SK-N-SH (cell line): ENCODE data around the gene NSL1. TPM values are rescaled to one million over a fixed set of nuclear protein-coding genes. Genes with fewer than 3 reads are reported as not detected.

Experiments used
- CTCF ChIA-PET: fragments of 300-600, 350-600 bp; formaldehyde crosslinking; extraction: SDS; loops from one replicate; lab custom pipeline; 2021; lab: Yijun Ruan, JAX
- POLR2A ChIA-PET: fragments of 350-600 bp; sonication (Branson Sonifier 250); formaldehyde crosslinking; extraction: SDS; loops from one replicate; lab custom pipeline; 2020; ENCODE audit warnings: antibody characterized with exemption, inconsistent platforms; lab: Yijun Ruan, JAX
- DNase-seq: peaks from one replicate; pipeline ENCODE4 v3.0.0; 2012
- H2AFZ ChIP-seq: fragments of 200-600 bp; sonication (generic); 2 replicates; pipeline ENCODE4 v1.8.1; 2016; ENCODE audit warnings: antibody characterized with exemption, mild to moderate bottlenecking, low read depth
- H3F3A ChIP-seq: fragments of 200-600 bp; sonication (generic); replicated peaks from 2 replicates; pipeline ENCODE3; 2016; ENCODE audit warnings: antibody characterized with exemption, mild to moderate bottlenecking; ENCODE audit not compliant: insufficient read depth
- H3K27ac ChIP-seq, 2 experiments: fragments of 200-500 bp in 1 of 2; fragments of 200-600 bp in 1 of 2; sonication (Bioruptor generic) in 1 of 2; sonication (generic), shearing (Covaris generic) in 1 of 2; 2 replicates each; pipeline versions ENCODE4 v1.5.1 to v1.6.1; 2014 to 2016; ENCODE audit warnings: low read depth in 2 of 2, inconsistent platforms in 1 of 2, low read length in 1 of 2, mild to moderate bottlenecking in 1 of 2, mixed read lengths in 1 of 2
- H3K27me3 ChIP-seq: fragments of 200-600 bp; sonication (generic), shearing (Covaris generic); 2 replicates; pipeline ENCODE4 v1.6.1; 2016; ENCODE audit warnings: mixed run types; ENCODE audit not compliant: insufficient read depth
- H3K36me3 ChIP-seq, 2 experiments: fragments of 200-500 bp in 1 of 2; fragments of 200-600 bp in 1 of 2; sonication (Bioruptor generic) in 1 of 2; sonication (generic) in 1 of 2; replicated peaks in 1 of 2; 2 replicates each; pipeline versions ENCODE3 to v1.5.1; 2014 to 2016; ENCODE audit warnings: low read length in 1 of 2, mild to moderate bottlenecking in 1 of 2; ENCODE audit not compliant: insufficient read depth in 2 of 2, control insufficient read depth in 1 of 2
- H3K4me1 ChIP-seq, 2 experiments: fragments of 200-500 bp in 1 of 2; fragments of 200-600 bp in 1 of 2; sonication (Bioruptor generic) in 1 of 2; sonication (generic), shearing (Covaris generic) in 1 of 2; 2 replicates each; pipeline versions ENCODE4 v1.5.1 to v1.6.1; 2014 to 2016; ENCODE audit warnings: low read depth in 1 of 2, low read length in 1 of 2, mixed run types in 1 of 2; ENCODE audit not compliant: insufficient read depth in 2 of 2, control insufficient read depth in 1 of 2
- H3K4me2 ChIP-seq: fragments of 200-600 bp; sonication (generic), shearing (Covaris generic); 2 replicates; pipeline ENCODE4 v1.6.1; 2017; ENCODE audit warnings: mixed run types
- H3K4me3 ChIP-seq, 2 experiments: fragments of 200-500 bp in 1 of 2; fragments of 200-600 bp in 1 of 2; sonication (Bioruptor generic) in 1 of 2; sonication (generic), shearing (Covaris generic) in 1 of 2; 2 replicates each; pipeline versions ENCODE4 v1.5.1 to v1.8.1; 2014 to 2016; ENCODE audit warnings: low read depth in 2 of 2, inconsistent platforms in 1 of 2, low read length in 1 of 2, mild to moderate bottlenecking in 1 of 2, mixed read lengths in 1 of 2, moderate library complexity in 1 of 2
- H3K79me2 ChIP-seq: fragments of 200-600 bp; sonication (generic); 2 replicates; pipeline ENCODE4 v1.8.1; 2017; ENCODE audit warnings: mild to moderate bottlenecking; ENCODE audit not compliant: insufficient read depth
- H3K9ac ChIP-seq: fragments of 200-600 bp; sonication (generic); 2 replicates; pipeline ENCODE4 v1.6.1; 2017; ENCODE audit warnings: mixed run types
- H3K9me2 ChIP-seq: fragments of 200-600 bp; sonication (generic); 2 replicates; pipeline ENCODE4 v1.6.1; 2017; ENCODE audit warnings: mixed run types
- H3K9me3 ChIP-seq: fragments of 200-600 bp; sonication (generic); 2 replicates; pipeline ENCODE4 v1.6.1; 2017; ENCODE audit warnings: mixed run types, mild to moderate bottlenecking, moderate library complexity
- H4K20me1 ChIP-seq: fragments of 200-600 bp; sonication (generic); 2 replicates; pipeline ENCODE4 v1.6.1; 2017; ENCODE audit warnings: mild to moderate bottlenecking, mixed run types; ENCODE audit not compliant: insufficient read depth
- CHD2 ChIP-seq: fragments of 150-350 bp; IDR thresholded peaks from 2 replicates; pipeline ENCODE4 v1.6.1; 2018; ENCODE audit warnings: low read length; ENCODE audit not compliant: partially characterized antibody
- ELF1 ChIP-seq: IDR thresholded peaks from 2 replicates; pipeline ENCODE4 v1.4.0; 2012
- EP300 ChIP-seq, 2 experiments: IDR thresholded peaks; 2 replicates each; pipeline versions ENCODE4 v1.4.0 to v1.6.1; 2012; ENCODE audit warnings: borderline replicate concordance in 1 of 2, low read depth in 1 of 2, low read length in 1 of 2
- EZH2phosphoT487 ChIP-seq: fragments of 200-600 bp; sonication (generic); IDR thresholded peaks from 2 replicates; pipeline ENCODE4 v1.6.1; 2017; ENCODE audit warnings: low read depth, mixed run types, mild to moderate bottlenecking, antibody characterized with exemption, moderate library complexity, borderline replicate concordance
- GABPA ChIP-seq: IDR thresholded peaks from 2 replicates; pipeline ENCODE4 v1.4.0; 2012; ENCODE audit warnings: low read depth, mild to moderate bottlenecking
- GATA2 ChIP-seq: sonication (generic); formaldehyde crosslinking; IDR thresholded peaks from 2 replicates; pipeline ENCODE4 v1.5.0; 2020; ENCODE audit warnings: mild to moderate bottlenecking, missing genetic modification reagents
- MXI1 ChIP-seq: IDR thresholded peaks from 2 replicates; pipeline ENCODE4 v1.6.1; 2012; ENCODE audit warnings: mild to moderate bottlenecking, low read depth, low read length, improper control_type of control experiment
- RAD21 ChIP-seq: IDR thresholded peaks from 2 replicates; pipeline ENCODE4 v1.6.1; 2012; ENCODE audit warnings: mild to moderate bottlenecking, low read length
- RCOR1 ChIP-seq: fragments of 150-350 bp; IDR thresholded peaks from 2 replicates; pipeline ENCODE4 v1.6.1; 2017; ENCODE audit warnings: antibody characterized with exemption, low read length
- RFX5 ChIP-seq: IDR thresholded peaks from 2 replicates; pipeline ENCODE4 v1.6.1; 2012; ENCODE audit warnings: mild to moderate bottlenecking, improper control_type of control experiment, low read length
- RXRA ChIP-seq: IDR thresholded peaks from 2 replicates; pipeline ENCODE4 v1.4.0; 2012; ENCODE audit warnings: low read depth, mild to moderate bottlenecking, borderline replicate concordance
- SIN3A ChIP-seq: IDR thresholded peaks from 2 replicates; pipeline ENCODE4 v1.6.1; 2012; ENCODE audit warnings: low read depth, mild to moderate bottlenecking, low read length, moderate library complexity, borderline replicate concordance
- SMC3 ChIP-seq: IDR thresholded peaks from 2 replicates; pipeline ENCODE4 v1.6.1; 2012; ENCODE audit warnings: low read depth, low read length, improper control_type of control experiment
- TCF12 ChIP-seq: IDR thresholded peaks from 2 replicates; pipeline ENCODE4 v1.4.0; 2012
- YY1 ChIP-seq: IDR thresholded peaks from 2 replicates; pipeline ENCODE4 v1.4.0; 2012; ENCODE audit warnings: low read depth, mild to moderate bottlenecking
- WGBS: methylation state at CpG from one replicate; pipeline ENCODE4 v1.1.6; 2017; ENCODE audit warnings: low lambda C conversion rate; 5-methylcytosine and 5-hydroxymethylcytosine counted together
- polyA plus RNA-seq, 3 experiments: library from polyadenylated mRNA; depleted of rRNA; stranded (reverse); fragments of >200 nt; gene quantifications; 2 replicates each; pipeline ENCODE4 v1.2.3, GENCODE V29; 2012
- TF ChIP-seq, protein P1 (sequence below): fragments of 200-600 bp; sonication (generic); IDR thresholded peaks from 2 replicates; pipeline ENCODE4 v1.6.1; 2017; ENCODE audit warnings: antibody characterized with exemption, mild to moderate bottlenecking, moderate library complexity
- TF ChIP-seq, protein P2 (sequence below): IDR thresholded peaks from 2 replicates; pipeline ENCODE4; 2012

Gene NSL1
- polyA plus RNA-seq, 1 of the 3 experiments (the other 2 are of a cell fraction): 22.5 TPM

DNA sequence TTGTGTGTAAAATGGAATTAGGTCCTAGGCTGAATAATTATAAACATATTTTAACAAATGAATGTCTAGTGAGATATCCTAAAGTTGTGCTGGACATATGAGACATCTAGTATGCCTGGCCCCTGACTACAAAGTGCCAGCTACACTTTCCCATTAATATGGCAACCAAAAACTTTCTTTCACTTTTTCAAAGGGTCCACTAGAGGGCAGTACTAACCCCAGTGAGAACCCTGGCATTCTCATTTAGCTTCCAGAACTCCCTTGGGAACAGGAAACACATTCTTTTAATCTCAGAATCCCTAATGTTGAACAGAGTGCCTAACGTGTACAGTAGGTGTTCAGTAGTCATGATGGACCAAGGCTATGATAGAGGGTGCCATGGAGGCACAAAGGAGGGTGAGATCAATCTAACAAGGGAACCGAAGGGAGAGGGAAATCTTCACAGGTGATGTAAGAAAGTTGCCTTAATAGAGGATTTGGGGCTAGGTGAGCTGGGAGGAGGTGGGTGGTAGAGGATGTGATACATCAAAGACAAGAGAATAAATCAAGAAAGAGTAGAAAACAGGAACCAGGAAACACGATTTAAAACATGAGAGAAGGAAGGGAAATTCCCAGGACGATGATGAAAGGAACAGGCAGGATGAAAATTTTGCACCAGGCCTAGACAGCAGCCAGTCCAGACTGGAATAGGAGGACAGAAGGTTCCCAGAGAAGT is 41.6 kb downstream of the NSL1 start:
- Histone ChIP-seq H2AFZ (no peak overlapping the region), H3K27ac (no peak overlapping the region), H3K79me2 (peaks cover 10% of the 10 kb centered on the region; the same call in 1 of the 2 replicates), H3K9me2 (no peaks in the 10 kb centered on the region), H3K36me3 (no peaks in the 10 kb centered on the region), H3K4me1 (peaks cover 11 to 13% of the 10 kb centered on the region in 2 experiments; a peak in 3 of 4 replicates), H3K27me3 (no peaks in the 10 kb centered on the region), H3K4me2 (no peak overlapping the region), H3K9ac (no peak overlapping the region), H3F3A (peaks cover 8% of the 10 kb centered on the region), H4K20me1 (no peaks in the 10 kb centered on the region), H3K9me3 (no peaks in the 10 kb centered on the region), H3K4me3 (peak overlapping the region in 1 of 2 experiments; percentile 9; a peak in 1 of 4 replicates)
- CTCF ChIA-PET: interaction anchor here (0.6 to 4.0 kb wide), 44 partner anchors 9 to 787 kb away, joined by 3 to 31 read pairs (median 4); partner anchors contain the start of genes NSL1 and TATDN3
- TF ChIP-seq YY1 (peak; percentile 47; the same call in 1 of the 2 replicates), RCOR1 (peak; percentile 35; the same call in 1 of the 2 replicates), RAD21 (peak; percentile 66), SMC3 (peak; percentile 53), TCF12 (no peak), CHD2 (no peak), RXRA (no peak), RFX5 (no peak)
- TF ChIP-seq, protein P1, sequence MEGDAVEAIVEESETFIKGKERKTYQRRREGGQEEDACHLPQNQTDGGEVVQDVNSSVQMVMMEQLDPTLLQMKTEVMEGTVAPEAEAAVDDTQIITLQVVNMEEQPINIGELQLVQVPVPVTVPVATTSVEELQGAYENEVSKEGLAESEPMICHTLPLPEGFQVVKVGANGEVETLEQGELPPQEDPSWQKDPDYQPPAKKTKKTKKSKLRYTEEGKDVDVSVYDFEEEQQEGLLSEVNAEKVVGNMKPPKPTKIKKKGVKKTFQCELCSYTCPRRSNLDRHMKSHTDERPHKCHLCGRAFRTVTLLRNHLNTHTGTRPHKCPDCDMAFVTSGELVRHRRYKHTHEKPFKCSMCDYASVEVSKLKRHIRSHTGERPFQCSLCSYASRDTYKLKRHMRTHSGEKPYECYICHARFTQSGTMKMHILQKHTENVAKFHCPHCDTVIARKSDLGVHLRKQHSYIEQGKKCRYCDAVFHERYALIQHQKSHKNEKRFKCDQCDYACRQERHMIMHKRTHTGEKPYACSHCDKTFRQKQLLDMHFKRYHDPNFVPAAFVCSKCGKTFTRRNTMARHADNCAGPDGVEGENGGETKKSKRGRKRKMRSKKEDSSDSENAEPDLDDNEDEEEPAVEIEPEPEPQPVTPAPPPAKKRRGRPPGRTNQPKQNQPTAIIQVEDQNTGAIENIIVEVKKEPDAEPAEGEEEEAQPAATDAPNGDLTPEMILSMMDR: peak; percentile 86
- POLR2A ChIA-PET: interaction anchor here (1.1 kb wide), 1 partner anchor 142 kb away, joined by 3 read pairs; the partner anchor contains the start of gene ATF3
- DNase-seq: peak; percentile 65
- WGBS: 62% methylated on average over 4 of the region's 4 CpGs

GRCh38 chr1:212746546-212746945 is 45.0 kb downstream of the NSL1 start:
- no peak overlapping the region for H3K4me2 ChIP-seq
- POLR2A ChIA-PET: no interaction called here

More at GRCh38 chr1:212746546-212746945, 45.0 kb downstream of the NSL1 start:
- H3K27ac ChIP-seq: no peak overlapping the region
- TF ChIP-seq TCF12 (no peak), SIN3A (no peak), YY1 (no peak), EP300 (IDR thresholded peaks at IDR 0.05; ENCODE audit: borderline replicate concordance in 1 of 2, low read depth in 1 of 2, low read length in 1 of 2) (no peak), RXRA (no peak), MXI1 (no peak), RCOR1 (no peak), EZH2phosphoT487 (no peak), GATA2 (CRISPR knock-in tag) (no peak), ELF1 (no peak), GABPA (no peak), CHD2 (no peak)
- TF ChIP-seq, protein P2, sequence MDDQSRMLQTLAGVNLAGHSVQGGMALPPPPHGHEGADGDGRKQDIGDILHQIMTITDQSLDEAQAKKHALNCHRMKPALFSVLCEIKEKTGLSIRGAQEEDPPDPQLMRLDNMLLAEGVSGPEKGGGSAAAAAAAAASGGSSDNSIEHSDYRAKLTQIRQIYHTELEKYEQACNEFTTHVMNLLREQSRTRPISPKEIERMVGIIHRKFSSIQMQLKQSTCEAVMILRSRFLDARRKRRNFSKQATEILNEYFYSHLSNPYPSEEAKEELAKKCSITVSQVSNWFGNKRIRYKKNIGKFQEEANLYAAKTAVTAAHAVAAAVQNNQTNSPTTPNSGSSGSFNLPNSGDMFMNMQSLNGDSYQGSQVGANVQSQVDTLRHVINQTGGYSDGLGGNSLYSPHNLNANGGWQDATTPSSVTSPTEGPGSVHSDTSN: no peak
- TF ChIP-seq, protein P1: no peak
- peaks cover 18% of the 10 kb centered on the region for H3K79me2 ChIP-seq
- no peak overlapping the region for H3K9ac ChIP-seq
- 94% methylated on average over 3 of the region's 3 CpGs for WGBS
- H3K4me3 ChIP-seq: no peak overlapping the region
- no peaks in the 10 kb centered on the region for H3K9me3 ChIP-seq
- H3F3A ChIP-seq: peaks cover 3% of the 10 kb centered on the region
- H3K27me3 ChIP-seq: no peaks in the 10 kb centered on the region
- DNase-seq: no peak
- H3K36me3 ChIP-seq: peaks cover 0 to 5% of the 10 kb centered on the region in 2 experiments
- CTCF ChIA-PET: interaction anchor here (0.7 to 3.2 kb wide), 4 partner anchors 49 to 675 kb away, joined by 3 to 14 read pairs (median 3); no protein-coding TSS in a partner anchor
- peaks cover 0 to 3% of the 10 kb centered on the region in 2 experiments; a peak in 1 of 4 replicates for H3K4me1 ChIP-seq
- H3K9me2 ChIP-seq: no peaks in the 10 kb centered on the region
- no peaks in the 10 kb centered on the region for H4K20me1 ChIP-seq
- no peak overlapping the region for H2AFZ ChIP-seq
